H1 (cell line): Measurements from ENCODE around the gene ZNF808.

Source experiments
- CEBPB ChIP-seq: IDR thresholded peaks from 2 replicates; pipeline ENCODE4 v1.6.1; 2012; ENCODE audit warnings: low read depth, low read length
- EZH2 ChIP-seq: fragments of 200-600 bp; sonication (generic); IDR thresholded peaks from 2 replicates; pipeline ENCODE4 v1.7.1; 2012; ENCODE audit warnings: low read depth, mild to moderate bottlenecking, moderate library complexity, low read length, inconsistent platforms; ENCODE audit not compliant: severe bottlenecking
- GABPA ChIP-seq: IDR thresholded peaks from 2 replicates; pipeline ENCODE4 v1.6.1; 2011; ENCODE audit warnings: mild to moderate bottlenecking, low read length, moderate library complexity, borderline replicate concordance; ENCODE audit not compliant: insufficient read depth
- GTF2F1 ChIP-seq: IDR thresholded peaks from 2 replicates; pipeline ENCODE4 v1.6.1; 2012; ENCODE audit warnings: low read depth, low read length, improper control_type of control experiment, borderline replicate concordance
- POLR2A ChIP-seq, 2 experiments: IDR thresholded peaks; 1 replicate in 1 of 2; 2 replicates in 1 of 2; pipeline ENCODE4 v1.6.1; 2011; ENCODE audit warnings: low read depth in 2 of 2, low read length in 2 of 2, mild to moderate bottlenecking in 2 of 2; ENCODE audit errors: control extremely low read depth in 1 of 2
- POLR2AphosphoS5 ChIP-seq: IDR thresholded peaks from 2 replicates; pipeline ENCODE4 v1.6.1; 2011; ENCODE audit warnings: low read depth, low read length
- SP2 ChIP-seq: IDR thresholded peaks from 2 replicates; pipeline ENCODE4 v1.6.1; 2012; ENCODE audit warnings: mild to moderate bottlenecking, low read length, inconsistent platforms
- SRF ChIP-seq: IDR thresholded peaks from 2 replicates; pipeline ENCODE4 v1.6.1; 2011; ENCODE audit warnings: mild to moderate bottlenecking, low read depth, low read length, moderate library complexity
- YY1 ChIP-seq: IDR thresholded peaks from 2 replicates; pipeline ENCODE4 v1.6.1; 2011; ENCODE audit warnings: low read depth, mild to moderate bottlenecking, low read length
- ZNF274 ChIP-seq: IDR thresholded peaks from 2 replicates; pipeline ENCODE4 v1.7.0; 2012; ENCODE audit warnings: low read length, borderline replicate concordance; ENCODE audit errors: extremely low read depth
- TF ChIP-seq, protein P1 (sequence below): IDR thresholded peaks from 2 replicates; pipeline ENCODE4 v1.6.1; 2012; ENCODE audit warnings: inconsistent platforms
- TF ChIP-seq, protein P2 (sequence below): IDR thresholded peaks from 2 replicates; pipeline ENCODE4 v1.6.1; 2011; ENCODE audit warnings: low read length, improper control_type of control experiment
- TF ChIP-seq, protein P3 (sequence below), 3 experiments: IDR thresholded peaks; 1 replicate in 2 of 3; 2 replicates in 1 of 3; pipeline versions ENCODE4 v1.5.1 to v1.6.1; 2011; ENCODE audit warnings: low read length in 3 of 3, mild to moderate bottlenecking in 3 of 3, inconsistent platforms in 2 of 3, low read depth in 1 of 3, moderate library complexity in 1 of 3; ENCODE audit not compliant: insufficient read depth in 1 of 3; ENCODE audit errors: control extremely low read depth in 1 of 3

DNA sequence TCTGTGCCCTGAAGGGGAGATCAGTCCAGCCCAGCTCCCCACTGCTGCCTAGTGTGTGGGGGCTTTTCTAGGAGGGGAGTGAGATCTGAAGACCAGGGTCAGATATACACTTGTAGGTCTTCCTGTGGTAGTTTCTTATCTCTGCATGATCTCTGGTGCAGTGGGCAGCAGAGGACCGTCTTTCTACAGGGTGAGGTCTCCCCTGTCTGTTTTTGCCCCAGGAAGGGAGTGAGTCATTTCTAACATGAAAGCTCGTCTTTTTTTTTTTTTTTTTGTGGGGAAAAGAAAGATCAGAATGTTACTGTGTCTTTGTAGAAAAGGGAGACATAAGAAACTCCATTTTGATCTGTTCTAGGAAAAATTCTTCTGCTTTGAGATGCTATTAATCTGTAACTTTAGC lies 8.8 kb upstream of the ZNF808 start:
- TF ChIP-seq EZH2, result no peak
- no peak for TF ChIP-seq POLR2A (IDR thresholded peaks at IDR 0.05; ENCODE audit: control extremely low read depth in 1 of 2, low read depth in 2 of 2, low read length in 2 of 2)
- TF ChIP-seq, protein P1, sequence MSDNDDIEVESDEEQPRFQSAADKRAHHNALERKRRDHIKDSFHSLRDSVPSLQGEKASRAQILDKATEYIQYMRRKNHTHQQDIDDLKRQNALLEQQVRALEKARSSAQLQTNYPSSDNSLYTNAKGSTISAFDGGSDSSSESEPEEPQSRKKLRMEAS, result no peak
- no peak for TF ChIP-seq YY1
- no peak for TF ChIP-seq SRF
- TF ChIP-seq, protein P2, sequence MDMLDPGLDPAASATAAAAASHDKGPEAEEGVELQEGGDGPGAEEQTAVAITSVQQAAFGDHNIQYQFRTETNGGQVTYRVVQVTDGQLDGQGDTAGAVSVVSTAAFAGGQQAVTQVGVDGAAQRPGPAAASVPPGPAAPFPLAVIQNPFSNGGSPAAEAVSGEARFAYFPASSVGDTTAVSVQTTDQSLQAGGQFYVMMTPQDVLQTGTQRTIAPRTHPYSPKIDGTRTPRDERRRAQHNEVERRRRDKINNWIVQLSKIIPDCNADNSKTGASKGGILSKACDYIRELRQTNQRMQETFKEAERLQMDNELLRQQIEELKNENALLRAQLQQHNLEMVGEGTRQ, result no peak
- TF ChIP-seq, protein P3, sequence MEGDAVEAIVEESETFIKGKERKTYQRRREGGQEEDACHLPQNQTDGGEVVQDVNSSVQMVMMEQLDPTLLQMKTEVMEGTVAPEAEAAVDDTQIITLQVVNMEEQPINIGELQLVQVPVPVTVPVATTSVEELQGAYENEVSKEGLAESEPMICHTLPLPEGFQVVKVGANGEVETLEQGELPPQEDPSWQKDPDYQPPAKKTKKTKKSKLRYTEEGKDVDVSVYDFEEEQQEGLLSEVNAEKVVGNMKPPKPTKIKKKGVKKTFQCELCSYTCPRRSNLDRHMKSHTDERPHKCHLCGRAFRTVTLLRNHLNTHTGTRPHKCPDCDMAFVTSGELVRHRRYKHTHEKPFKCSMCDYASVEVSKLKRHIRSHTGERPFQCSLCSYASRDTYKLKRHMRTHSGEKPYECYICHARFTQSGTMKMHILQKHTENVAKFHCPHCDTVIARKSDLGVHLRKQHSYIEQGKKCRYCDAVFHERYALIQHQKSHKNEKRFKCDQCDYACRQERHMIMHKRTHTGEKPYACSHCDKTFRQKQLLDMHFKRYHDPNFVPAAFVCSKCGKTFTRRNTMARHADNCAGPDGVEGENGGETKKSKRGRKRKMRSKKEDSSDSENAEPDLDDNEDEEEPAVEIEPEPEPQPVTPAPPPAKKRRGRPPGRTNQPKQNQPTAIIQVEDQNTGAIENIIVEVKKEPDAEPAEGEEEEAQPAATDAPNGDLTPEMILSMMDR (IDR thresholded peaks at IDR 0.05; ENCODE audit: control extremely low read depth in 1 of 3, insufficient read depth in 1 of 3, low read depth in 1 of 3, low read length in 3 of 3), result no peak
- no peak for TF ChIP-seq POLR2AphosphoS5
- TF ChIP-seq SP2, result no peak
- no peak for TF ChIP-seq ZNF274
- TF ChIP-seq CEBPB, result no peak
- no peak for TF ChIP-seq GABPA
- no peak for TF ChIP-seq GTF2F1
